ENCODE results near the gene SFN.
"Not testable (repeated sequence)": the region's sequence is repeated elsewhere in the genome, so short reads cannot be mapped to it uniquely, and the experiment has no call there.

Gene SFN

GRCh38 chr1:26839779-26840178 is 23.2 kb upstream of the SFN start:
- H3K4me3 ChIP-seq (ENCODE audit: low read depth, low read length): no peak overlapping the region
- no peak for TF ChIP-seq CTCF (IDR thresholded peaks at IDR 0.05; ENCODE audit: borderline replicate concordance, insufficient read depth, low read depth, low read length)

GRCh38 chr1:26844424-26845196 is 18.3 kb upstream of the SFN start:
- no peak for TF ChIP-seq CTCF (IDR thresholded peaks at IDR 0.05; ENCODE audit: borderline replicate concordance, insufficient read depth, low read depth, low read length)

GRCh38 chr1:26847826-26848225 is 15.1 kb upstream of the SFN start:
- H3K4me3 ChIP-seq (ENCODE audit: low read depth, low read length): not testable (repeated sequence)

More at GRCh38 chr1:26844424-26845196, 18.3 kb upstream of the SFN start:
- no peak overlapping the region for H3K4me3 ChIP-seq (ENCODE audit: low read depth, low read length)

DNA sequence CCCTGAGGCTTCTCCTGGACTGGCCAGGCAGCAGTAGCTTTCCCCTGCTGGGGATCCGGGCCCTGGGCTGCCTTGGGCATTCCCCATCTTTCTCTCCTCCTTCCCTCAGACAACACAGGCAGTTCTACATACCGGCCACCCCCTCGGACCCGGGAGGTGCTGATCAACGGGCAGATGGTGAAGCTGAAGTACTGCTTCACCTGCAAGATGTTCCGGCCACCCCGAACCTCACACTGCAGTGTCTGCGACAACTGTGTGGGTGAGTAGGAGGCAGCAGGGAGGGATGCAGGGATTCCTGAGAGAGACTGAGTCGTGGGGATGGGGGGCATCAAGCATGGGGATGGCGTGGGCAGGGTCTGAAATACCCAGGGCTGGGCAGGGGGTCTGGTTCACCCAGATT is 14.4 kb upstream of the SFN start:
- H3K4me3 ChIP-seq (ENCODE audit: low read depth, low read length): no peak overlapping the region
- no peak for TF ChIP-seq CTCF (IDR thresholded peaks at IDR 0.05; ENCODE audit: borderline replicate concordance, insufficient read depth, low read depth, low read length)

GRCh38 chr1:26848941-26849774 is 13.8 kb upstream of the SFN start:
- H3K4me3 ChIP-seq (ENCODE audit: low read depth, low read length): no peak overlapping the region
- TF ChIP-seq CTCF (IDR thresholded peaks at IDR 0.05; ENCODE audit: borderline replicate concordance, insufficient read depth, low read depth, low read length): no peak

GRCh38 chr1:26851106-26851684 is 11.8 kb upstream of the SFN start:
- H3K4me3 ChIP-seq (ENCODE audit: low read depth, low read length): no peak overlapping the region
- no peak for TF ChIP-seq CTCF (IDR thresholded peaks at IDR 0.05; ENCODE audit: borderline replicate concordance, insufficient read depth, low read depth, low read length)

DNA sequence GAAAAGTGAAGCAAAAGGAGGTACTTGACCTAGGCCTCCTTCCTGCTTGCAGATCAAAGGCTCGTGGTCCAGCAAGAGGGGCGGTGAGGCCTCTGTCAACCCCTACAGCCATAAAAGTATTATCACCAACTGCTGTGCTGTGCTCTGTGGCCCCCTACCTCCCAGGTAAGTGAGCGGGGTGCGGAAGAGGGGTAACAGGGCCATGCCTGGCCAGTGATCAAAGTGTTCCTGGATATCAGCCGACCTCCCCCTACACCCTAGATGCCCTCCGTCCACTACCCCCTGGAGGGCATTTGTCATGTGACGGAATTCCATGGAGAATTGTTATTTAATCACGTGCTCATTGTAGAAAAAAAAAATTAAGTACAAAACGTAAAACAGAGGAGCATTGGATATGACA is 10.2 kb upstream of the SFN start:
- TF ChIP-seq CTCF (IDR thresholded peaks at IDR 0.05; ENCODE audit: borderline replicate concordance, insufficient read depth, low read depth, low read length): no peak

More for the DNA sequence above, 10.2 kb upstream of the SFN start:
- H3K4me3 ChIP-seq (ENCODE audit: low read depth, low read length): no peak overlapping the region
